GM23248 (cell line): ENCODE data around the gene TMCC1.

Experiments
- EZH2 ChIP-seq: fragments of 200-600 bp; sonication (generic); IDR thresholded peaks from 2 replicates; pipeline ENCODE4 v1.6.1; 2018; ENCODE audit warnings: antibody characterized with exemption, mild to moderate bottlenecking; ENCODE audit not compliant: insufficient read depth, poor library complexity, severe bottlenecking
- EZH2phosphoT487 ChIP-seq: fragments of 200-600 bp; sonication (generic); IDR thresholded peaks from 2 replicates; pipeline ENCODE4 v1.6.1; 2018; ENCODE audit warnings: antibody characterized with exemption, moderate library complexity, mild to moderate bottlenecking, low read depth; ENCODE audit not compliant: insufficient read depth

GRCh38 chr3:129665024-129665768, 228.3 kb downstream of the TMCC1 start:
- no peak for TF ChIP-seq EZH2phosphoT487
- no peak for TF ChIP-seq EZH2
